RPMI8226 (cell line): ENCODE results near the gene COBLL1.

ENCODE experiments used
- DNase-seq: peaks from one replicate; pipeline ENCODE4 v3.0.0-alpha.2; 2015

The COBLL1 gene

DNA sequence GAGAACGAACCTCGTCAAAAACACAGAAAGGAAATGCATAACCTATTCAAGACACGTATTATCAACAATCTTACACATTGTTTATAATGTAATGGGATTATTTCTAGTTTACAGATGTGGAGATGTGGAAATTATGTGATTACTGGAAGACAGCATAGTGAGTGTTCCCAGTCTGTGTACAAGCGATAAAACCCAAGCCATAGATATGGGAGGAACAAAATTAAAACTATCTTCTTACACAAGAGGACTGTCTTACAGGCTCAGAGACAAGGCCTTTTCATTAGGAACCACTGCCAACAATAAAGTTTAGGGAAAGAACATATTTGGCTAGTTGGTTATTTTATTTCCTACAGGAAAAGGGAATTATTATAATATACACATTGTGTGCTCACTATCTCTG is 20.3 kb downstream of the COBLL1 start:
- no peak for DNase-seq

- DNase-seq = no peak
Measured at GRCh38 chr2:164818149-164819136, 23.2 kb downstream of the COBLL1 start.

- DNase-seq = no peak
Measured at GRCh38 chr2:164816900-164817299, 24.7 kb downstream of the COBLL1 start.

GRCh38 chr2:164816046-164816445 is 25.6 kb downstream of the COBLL1 start:
- no peak for DNase-seq

DNA sequence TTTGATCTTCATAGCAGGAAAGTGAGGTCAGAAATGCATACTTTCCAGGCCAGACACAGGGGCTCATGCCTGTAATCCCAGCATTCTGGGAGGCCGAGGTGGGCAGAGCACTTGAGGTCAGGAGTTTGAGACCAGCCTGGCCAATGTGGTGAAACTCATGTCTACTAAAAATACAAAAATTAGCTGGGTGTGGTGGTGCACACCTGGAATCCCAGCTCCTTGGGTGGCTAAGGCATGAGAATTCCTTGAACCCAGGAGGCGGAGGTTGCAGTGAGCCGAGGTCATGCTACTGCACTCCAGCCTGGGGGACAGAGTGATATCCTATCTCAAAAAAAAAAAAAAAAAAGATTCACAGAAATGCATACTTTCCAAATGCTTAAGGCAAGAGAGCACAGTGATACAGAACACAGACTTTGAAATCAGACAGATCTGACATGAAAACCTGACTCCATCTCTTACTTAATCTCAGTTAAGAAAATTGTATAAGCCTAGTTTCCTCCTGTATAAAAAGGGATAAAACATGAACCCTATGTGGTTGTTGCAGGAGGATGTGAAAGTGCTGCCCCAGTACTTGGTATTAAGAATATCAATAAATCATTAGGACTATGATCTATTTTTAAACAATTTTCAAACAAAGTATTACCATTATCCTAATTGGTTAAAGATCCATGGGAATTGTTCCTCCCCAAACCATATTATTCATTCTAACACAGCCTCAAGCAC is 26.4 kb downstream of the COBLL1 start:
- no peak for DNase-seq

GRCh38 chr2:164813535-164813934 is 28.1 kb downstream of the COBLL1 start:
- no peak for DNase-seq

DNA sequence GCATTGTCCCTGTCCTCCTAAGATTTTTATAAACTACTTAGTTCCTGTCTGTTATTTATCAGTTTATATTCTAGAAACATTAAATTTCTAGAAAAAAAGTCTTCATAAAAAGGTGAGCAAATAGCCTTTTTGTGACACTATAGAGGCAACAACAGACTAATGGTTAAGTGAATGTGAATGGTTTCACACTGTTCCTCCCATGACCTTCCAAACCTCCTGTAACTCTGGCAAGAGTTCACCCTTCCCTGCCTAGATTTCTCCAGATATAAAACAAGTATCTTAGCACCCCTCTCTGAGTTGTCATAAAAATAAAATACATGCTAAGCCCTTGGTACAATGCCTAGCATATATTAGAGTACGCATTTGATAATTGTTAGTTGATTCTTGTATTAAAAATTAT is 29.2 kb downstream of the COBLL1 start:
- DNase-seq = no peak

DNA sequence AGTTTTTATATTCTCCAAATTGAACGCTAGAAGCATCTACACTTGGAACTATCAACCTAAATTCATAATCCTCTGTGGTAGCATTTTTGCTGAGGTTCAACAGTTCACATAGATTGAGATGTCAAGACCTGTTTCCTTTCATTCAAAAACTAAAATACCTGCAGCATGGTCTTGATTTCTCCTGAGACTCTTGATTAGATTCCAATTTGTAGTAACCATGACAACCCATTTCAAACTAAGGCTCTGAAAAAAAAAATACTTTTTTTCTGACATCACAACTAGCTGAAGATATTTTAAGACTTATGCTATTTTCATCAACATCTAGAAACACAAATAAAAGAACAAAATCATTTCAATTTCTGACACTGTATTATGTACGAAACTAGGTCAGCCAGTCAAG is 29.8 kb downstream of the COBLL1 start:
- no peak for DNase-seq

GRCh38 chr2:164810843-164811242 is 30.8 kb downstream of the COBLL1 start:
- no peak for DNase-seq

DNA sequence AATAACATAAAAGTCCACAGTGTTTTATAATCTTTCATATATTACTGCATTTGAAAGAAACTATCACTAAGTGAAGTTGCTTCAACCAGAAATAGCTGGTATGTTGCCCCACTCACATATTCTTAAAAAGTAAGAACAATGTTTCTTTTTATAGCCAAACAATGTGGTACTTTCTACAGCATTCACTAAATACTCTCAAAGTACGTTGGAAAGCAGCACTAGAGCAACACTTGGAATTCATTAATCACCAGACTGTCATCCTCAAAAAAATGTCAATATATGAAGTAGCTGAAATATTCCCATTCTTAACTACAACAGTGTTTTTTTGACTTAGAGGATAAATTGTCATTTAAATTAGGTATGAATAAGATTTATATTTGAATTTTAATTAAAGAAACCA is 32.8 kb downstream of the COBLL1 start:
- no peak for DNase-seq

DNA sequence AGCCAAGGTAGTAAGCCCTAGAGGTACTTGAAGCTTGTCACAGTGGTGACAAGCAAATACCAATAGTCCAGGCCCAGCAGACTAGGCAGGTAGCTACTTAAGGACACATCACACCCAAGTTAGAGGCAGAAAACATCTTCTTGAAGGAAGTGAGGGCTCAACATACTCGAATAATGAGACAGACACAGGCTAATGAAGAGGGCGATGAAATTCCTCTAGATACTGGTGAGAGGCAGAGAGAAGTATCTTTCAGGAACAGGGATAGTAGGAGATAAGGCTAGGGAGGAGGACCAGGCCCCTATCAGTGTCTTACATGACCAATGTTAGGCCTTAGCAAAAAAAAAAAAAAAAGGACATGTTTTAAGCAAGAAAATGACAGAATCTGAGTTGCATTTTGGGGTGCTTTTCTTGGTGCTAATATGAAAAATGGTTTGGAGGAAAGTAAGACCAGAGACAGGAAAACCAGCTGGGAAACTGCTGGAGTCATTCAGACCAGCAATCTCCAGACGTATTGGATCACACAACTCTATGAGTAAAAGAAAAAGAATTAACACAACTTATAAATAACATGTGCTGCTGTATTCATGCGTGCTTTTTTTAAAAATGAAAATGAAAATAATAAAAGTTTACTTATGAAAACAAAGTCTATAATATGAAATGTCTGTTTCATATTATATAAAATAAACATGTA is 37.7 kb downstream of the COBLL1 start:
- DNase-seq = no peak

DNA sequence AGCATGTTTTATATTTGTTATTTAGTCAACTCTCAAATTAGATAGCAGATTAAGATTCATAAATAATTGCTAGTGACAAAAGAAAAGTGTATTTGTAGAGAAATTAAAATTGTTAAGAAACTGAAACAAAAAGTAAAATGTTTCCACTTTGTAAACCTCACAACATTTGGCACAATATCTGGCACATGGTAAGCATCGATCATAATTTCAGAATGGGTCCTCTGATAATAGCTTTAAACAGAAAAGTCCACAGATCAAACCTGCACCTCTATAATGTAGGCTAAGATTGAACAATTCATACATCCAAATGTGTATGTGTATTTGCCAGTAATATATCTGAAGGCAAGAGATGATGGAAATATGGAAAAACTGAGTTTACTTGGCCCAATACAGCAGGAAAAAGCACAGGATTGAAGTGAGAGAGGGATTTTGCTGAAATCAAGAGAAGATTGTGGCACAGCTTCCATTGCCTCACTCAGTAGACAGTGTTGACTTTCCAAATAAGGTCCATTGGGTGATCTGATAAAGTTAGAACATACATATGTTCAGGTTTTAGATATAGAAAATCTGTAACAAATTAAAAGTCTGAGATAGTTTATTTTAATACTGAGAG is 39.4 kb downstream of the COBLL1 start:
- no peak for DNase-seq

DNA sequence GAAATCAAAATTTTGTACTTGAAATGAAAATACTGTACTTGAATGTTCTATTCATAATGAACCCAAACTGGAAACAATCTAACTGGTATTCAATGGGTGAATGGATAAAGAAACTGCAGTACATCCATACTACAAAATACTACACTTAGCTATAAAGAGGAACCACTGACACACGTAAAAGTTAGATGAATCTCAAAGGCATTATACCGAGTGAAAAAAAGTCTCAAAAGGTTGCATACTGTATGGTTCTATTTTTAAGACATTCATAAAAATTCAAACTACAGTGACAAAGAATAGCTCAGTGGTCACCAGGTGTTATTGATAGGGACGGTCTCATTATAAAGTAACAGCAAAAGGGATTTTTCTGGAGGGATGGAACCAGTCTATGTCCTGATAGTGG is 41.1 kb downstream of the COBLL1 start:
- DNase-seq = no peak

DNA sequence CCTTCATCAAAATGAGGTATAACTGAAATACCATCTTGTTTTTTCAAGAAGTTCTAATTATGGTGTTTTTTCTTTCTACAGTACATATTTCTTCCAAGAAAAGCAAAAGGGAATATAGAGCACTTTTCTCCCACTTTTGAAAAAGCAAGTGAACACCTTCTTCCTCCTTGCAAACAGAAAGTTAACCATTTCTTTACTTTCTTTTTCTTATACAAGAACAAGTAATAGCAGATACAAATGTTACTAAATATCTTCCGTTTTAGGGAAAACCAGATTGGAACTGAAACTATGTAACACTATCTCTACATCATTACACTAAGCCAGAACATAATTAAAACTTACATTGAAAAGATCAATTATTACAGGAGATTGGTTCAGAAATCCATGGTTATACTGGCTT is 44.0 kb downstream of the COBLL1 start:
- no peak for DNase-seq

- DNase-seq = no peak
Measured at GRCh38 chr2:164796999-164797398, 44.6 kb downstream of the COBLL1 start.

DNA sequence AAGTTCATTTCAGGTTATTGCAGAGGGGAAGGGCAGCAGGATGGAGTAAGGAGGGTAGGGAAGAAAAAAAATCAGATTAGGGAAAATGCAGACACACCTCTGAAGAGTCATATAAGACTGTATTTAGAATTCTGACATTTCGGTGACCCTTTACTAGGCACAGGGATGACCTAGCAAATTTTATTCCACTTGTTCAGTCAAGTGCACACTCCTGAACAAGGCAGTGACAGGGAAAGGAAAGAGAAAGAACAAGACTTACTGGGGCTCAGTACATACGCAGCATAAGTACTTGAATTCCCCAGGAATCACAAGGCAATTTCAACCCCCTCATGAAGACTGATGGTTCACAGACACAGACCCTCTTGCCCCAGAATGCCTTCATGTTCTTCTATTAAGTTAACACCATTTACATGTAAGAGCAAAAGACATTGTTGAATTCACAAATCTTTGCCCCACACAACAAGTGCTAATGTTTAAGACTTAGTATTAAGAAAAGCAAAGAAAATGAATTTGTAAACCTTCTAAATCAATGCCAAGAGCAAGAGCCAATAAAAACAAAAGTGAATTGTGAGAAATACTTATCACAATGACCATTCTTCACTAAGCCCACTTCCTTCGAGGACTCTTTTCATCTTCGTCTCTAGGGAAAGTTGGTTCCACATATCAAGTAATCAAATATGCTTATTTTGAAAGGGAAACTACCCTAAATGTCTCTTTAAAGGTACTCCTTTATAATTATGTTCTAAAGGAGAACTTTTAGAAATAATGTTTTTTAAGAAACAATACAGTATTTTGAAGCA is 47.0 kb downstream of the COBLL1 start:
- no peak for DNase-seq

DNA sequence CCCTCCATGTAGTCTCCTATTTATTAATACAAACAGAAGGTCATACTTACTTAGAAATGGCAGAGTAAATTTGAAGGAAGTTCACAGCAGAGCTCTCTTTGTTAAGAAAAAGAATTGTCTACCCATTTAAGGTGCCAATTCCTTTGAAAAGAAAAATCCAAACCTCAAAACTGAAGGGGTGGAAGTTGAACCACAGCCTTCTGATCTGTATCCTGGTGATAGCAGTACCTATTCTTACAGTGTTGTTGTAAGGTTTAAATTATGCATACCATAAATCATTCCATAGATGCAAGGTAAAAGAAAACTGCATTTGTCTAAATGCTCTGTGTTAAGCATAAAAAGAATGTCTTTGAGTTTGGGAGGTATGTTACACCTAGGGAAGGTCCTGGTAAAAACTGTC is 47.6 kb downstream of the COBLL1 start:
- DNase-seq = no peak

DNA sequence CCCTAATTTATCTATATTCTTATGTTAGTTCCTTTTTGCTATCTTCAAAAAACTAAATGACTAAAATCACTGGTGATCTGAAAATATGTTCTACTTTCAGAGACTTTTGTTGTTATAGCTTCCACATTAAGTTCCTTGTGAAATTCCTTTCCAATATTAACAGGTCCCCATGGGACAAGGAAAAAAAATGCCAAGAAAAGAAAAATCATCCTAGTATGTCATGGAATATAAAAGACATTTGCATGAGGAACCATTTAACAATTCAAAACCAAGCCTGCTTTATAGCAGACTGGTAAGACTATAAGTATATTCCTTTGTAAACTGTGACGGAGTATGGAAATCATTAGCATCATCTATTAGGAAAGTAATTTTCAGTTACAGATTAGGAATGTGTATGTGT is 48.1 kb downstream of the COBLL1 start:
- DNase-seq = no peak

DNA sequence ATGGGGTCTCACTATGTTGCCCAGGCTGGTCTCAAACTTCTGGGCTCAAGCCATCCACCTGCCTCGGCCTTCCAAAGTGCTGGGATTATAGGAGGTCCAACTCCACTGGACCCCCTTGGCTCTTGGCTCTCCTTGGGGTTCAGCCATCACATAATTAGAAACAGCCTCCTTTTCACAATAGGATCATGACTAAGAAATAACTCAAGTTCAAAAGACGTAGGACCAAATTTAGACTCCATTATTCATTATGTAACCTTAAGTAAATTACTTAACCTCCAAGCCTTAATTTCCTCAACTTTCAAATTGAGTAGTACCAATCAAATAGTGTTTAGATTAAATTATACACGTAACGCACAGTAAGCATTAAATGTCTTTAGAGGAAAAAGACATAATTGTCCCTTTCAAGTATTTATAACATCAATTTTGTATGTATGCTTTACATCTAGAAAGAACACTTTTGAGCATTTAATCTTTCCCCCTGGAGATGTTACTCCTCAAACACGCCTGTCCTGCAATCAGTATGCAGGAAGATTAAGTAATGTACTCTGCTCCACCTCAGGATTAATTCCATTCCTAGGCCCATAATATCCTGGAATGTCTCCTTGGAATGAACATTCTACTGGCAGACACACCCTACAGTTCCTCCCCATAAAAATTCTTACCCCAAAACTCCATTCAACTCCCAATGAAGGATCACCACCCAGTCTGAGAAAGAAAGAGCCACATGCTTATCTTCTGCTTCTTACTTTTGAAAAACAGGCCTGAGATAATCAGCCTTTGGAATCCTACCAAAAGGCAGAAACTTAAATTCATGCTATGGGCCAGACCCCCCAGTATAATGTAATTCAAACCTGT is 49.1 kb downstream of the COBLL1 start:
- no peak for DNase-seq

DNA sequence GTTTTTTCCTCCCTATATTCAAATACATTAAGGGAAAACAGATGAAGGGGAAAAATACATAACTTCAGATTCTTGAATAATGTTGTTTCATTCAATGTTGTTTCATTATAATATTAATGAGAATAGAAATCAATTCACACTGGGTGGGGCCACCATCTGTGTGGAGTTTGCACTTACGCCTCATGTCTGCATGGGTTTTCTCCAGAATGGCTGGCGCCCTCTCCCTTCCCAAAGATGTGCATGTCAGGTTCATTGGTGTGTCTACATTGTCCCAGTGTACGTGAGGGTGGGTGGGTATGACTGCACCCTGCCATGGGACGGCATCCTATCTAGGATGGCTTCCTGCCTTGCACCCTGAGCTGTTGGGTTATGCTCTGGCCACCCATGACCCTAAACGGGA is 51.7 kb downstream of the COBLL1 start:
- DNase-seq = no peak

DNA sequence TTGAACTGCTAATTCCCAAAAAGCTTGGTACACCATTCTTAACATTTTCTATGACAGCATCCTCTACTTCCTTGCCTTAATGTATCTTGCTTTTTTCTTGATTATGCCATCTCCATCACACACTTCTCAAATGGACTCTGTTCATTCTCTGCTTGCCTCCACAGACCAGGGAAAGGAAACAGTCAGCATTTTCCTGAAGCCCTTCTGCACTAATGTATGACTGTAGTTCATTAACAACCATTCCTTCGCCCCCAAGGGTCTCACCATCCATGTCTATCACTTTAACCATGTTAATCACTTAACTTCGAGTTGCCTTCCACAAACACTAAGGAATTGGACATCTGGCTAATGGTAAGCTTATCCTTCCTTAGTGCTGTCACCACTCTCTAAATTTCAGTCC is 54.8 kb downstream of the COBLL1 start:
- no peak for DNase-seq
